GM21529 (cell line): ENCODE measurements around the gene ZNF587.
"Not testable (repeated sequence)": the region's sequence is repeated elsewhere in the genome, so short reads cannot be mapped to it uniquely, and the experiment has no call there.

Source experiments
- ATAC-seq: cut with Tn5 transposase; IDR thresholded peaks from one replicate; pipeline ENCODE4 v1.9.1; 2021; ENCODE audit not compliant: unreplicated experiment

Gene ZNF587

DNA sequence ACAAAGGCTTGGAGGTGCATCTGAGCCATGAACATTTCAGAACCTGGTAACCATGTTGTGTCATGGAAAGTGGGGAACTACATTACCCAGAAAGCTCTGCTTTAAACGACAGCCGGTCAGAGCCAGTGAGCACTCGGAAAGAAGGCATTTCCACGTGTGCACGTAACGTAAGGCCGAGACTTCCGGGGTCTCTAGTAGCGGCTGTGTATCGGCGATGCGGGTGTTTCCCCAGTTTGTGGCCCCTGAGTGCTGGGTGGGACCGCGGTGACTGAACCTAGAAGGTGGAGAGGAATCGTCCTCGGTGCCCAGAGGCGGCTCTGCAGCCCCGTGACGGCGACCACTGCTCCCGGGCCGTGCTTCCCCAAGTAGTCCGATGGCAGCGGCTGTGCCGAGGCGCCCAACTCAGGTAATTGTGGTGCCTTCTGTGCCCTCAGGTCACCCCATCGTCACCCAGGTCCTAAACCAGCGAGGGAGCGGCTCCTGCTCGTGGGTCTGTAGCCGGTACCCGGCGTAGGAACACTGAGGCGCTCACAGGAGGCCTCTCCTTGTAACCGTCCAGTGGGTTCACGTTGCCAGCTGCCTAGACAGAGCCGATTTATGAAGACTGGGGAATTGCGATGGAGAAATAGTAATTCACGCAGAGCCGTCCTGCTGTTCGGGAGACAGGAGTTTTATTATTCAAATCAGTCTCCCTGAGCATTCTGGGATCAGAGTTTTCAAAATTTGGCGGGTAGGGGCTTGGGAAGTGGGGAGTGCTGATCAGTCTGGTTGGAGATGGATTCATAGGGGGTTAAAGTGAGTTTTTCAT is at the start of gene ZNF587:
Gene ZNF587, plus strand, starts transcription at position 194 of the 808 bp plus-strand sequence. Its CDS starts 180 bp downstream, at position 374.
- peak; percentile 97 for ATAC-seq

- ATAC-seq: no peak
Observed at GRCh38 chr19:57800696-57801095, 49.0 kb upstream of the ZNF587 start.

DNA sequence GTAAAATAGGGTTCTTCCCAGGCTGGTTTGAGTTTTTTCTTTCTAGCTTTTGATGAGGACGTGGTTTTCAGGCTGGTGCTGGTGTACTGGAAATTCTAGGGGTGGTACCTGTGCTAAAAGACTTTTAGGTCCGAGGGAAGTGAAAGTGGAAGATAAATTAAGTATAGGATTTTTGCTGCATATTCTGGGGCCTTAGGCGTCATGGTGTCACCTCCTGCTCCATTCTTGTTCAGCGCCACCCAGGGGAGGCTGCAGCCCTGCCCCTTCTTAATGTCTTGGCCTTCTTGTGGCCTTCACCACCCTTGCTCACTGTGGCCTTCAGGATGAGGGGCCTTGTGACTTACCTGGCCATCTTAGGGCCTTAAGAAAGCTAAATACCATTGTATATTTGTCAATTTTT is 47.4 kb upstream of the ZNF587 start:
- ATAC-seq: no peak

DNA sequence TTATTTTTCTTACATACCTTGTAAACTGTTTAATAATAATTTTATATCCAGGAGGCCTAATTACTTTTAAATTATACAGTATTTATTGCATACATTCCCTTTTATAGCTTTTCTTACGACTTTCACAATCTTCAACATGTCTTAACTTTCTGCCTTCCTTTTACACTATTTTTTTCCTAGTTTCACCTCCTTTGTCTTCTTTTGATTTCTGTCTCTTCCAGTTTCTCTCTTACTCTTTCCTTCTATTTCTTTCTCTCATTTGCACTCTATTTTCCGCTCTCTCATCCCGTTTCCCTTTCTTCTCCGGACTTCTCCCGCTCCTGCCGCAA is 46.4 kb upstream of the ZNF587 start:
- ATAC-seq: no peak

GRCh38 chr19:57803594-57804325 is 45.9 kb upstream of the ZNF587 start:
- ATAC-seq: no peak

GRCh38 chr19:57807541-57807940 is 42.1 kb upstream of the ZNF587 start:
- no peak for ATAC-seq

- not testable (repeated sequence) for ATAC-seq
Observed at GRCh38 chr19:57810410-57811295, 39.0 kb upstream of the ZNF587 start.

- ATAC-seq: peak; percentile 46
Observed at GRCh38 chr19:57812226-57812625, 37.4 kb upstream of the ZNF587 start.

GRCh38 chr19:57812975-57813820 is 36.5 kb upstream of the ZNF587 start:
- not testable (repeated sequence) for ATAC-seq

DNA sequence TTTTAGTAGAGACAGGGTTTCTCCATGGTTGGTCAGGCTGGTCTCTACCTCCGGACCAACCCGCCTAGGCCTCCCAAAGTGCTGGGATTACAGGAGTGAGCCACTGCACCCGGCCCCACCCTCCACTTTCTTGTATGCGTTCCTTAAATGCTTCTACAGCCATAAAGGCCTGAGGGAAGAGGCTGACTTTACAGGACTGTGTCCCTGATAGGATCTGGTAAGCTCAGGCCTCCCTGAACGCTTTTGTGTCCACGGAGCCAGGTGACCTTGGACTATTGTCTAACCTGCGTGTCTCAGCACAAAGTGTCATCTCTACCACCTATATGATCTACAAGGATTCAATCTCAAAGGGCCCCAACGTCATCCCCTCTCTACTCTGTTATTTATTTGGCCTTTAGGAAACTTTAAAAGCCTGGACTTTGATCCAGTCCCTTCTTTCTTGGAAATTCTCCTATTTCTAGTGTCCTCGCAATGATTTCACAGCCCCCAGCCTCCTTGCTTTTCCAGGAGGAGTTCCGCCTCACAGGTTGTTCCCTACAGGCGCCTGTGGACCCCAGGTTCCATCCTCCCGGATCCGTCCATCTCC is 35.6 kb upstream of the ZNF587 start:
- no peak for ATAC-seq

DNA sequence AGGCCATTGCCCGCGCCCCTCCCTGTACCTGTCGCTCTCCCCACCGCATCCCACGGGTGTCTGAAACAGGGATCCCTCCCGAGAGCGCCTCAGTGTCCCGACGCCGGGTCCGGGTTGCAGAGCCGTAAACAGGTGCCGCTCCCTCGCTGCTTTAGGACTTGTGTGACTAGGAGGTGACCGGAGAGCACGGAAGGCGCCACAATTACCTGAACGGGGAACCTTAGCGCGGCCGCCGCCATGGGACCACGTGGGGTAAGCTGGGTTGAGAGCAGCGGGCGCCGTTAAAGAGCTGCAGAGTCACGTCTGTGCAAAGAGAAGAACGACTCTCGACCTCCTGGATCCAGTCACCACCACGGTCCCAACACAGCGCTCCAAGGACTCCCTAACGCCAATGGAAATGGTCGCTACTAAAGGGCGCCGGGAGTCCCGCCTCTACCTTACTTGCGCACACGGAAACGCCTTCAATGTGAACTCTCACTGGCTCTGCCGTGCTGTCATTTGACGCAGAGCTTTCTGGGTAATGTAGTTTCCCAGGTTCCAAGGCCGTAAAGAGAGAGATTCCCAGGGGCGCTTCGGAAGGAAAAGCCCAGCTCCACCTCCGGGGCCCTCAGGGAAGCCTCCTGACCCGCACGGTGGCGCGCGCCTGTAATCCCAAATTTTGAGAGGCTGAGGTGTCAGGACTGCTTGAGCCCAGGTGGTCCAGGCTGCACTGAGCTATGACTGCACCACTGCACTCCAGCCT is 35.0 kb upstream of the ZNF587 start, which contains the start of gene ZNF552:
Gene ZNF552, minus strand, starts transcription at position 409 of the 742 bp plus-strand sequence. Its CDS starts 170 bp downstream, at position 239.
- peak; percentile 70 for ATAC-seq

DNA sequence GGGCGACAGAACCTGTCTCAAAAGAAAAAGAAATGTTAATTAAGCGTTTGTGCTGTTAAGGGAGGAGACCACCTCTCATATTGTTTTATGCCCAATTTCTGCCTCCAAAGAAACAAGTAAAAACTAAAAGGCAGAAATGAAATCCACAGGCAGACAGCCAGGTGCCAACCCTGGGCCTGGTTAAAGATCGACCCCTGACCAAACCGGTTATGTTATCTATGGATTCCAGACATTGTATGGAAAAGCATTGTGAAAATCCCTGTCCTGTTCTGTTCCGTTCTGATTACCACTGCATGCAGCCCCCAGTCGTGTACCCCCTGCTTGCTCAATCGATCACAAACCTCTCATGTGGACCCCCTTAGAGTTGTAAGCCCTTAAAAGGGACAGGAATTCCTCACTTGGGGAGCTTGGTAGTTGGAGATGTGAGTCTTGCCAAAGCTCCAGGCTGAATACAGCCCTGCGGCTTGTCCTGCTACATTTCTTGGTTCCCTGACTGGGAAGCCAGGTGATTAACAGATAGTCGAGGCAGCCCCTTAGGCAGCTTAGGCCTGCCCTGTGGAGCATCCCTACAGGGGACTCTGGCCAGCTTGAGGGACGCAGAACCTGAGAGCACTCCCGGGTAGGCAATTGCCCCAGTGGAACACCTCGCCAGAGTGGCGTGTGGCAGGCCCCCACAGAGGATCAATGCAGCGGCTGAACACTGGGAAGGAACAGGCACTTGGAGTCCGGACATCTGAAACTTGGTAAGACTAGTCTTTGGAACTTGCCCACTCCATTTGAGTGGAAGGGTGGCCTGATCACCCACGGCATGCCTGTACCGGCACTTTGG is 34.2 kb upstream of the ZNF587 start:
- no peak for ATAC-seq

DNA sequence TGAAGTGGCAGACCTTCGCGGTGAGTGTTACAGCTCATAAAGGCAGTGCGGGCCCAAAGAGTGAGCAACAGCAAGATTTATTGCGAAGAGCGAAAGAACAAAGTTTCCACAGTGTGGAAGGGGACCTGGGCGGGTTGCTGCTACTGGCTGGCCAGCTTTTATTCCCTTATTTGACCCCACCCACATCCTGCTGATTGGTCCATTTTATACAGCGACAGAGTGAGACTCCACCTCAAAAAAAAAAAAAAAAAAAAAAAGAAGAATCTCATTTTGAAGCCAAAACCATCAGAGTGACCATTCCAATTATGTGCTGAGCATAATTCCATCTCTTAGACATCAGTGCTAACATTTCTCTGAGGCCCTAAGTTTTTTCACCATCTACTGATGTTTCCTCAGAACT is 33.0 kb upstream of the ZNF587 start:
- no peak for ATAC-seq

DNA sequence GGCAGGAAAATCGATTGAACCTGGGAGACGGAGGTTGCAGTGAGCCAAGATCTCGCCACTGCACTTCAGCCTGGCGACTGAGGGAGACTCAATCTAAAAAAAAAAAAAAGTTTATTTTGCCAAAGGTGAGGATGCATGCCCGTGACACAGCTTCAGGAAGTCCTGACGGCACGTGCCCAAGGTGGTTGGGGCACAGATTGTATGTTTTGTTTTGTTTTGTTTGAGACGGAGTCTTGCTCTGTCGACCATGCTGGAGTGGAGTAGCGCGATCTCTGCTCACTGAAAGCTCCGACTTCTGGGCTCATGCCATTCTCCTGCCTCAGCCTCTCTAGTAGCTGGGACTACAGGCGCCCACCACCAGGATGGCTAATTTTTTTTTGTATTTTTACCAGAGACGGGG is 31.7 kb upstream of the ZNF587 start:
- no peak for ATAC-seq

DNA sequence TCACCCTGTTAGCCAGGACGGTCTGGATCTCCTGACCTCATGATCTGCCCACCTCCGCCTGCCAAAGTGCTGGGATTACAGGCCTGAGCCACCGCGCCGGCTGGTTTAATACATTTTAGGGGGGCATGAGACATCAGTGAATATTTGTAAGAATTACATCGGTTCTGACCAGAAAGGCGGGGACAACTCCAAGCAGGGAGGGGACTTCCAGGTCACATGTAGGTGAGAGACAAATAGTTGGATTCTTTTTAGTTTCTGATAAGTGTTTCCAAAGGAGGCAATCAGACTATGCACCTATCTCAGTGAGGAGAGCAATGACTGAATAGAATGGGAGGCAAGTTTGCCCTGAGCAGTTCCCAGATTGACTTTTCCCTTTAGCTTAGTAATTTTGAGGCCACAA is 31.3 kb upstream of the ZNF587 start:
- no peak for ATAC-seq

- ATAC-seq: peak; percentile 83
Observed at GRCh38 chr19:57819475-57820148, 30.0 kb upstream of the ZNF587 start.

DNA sequence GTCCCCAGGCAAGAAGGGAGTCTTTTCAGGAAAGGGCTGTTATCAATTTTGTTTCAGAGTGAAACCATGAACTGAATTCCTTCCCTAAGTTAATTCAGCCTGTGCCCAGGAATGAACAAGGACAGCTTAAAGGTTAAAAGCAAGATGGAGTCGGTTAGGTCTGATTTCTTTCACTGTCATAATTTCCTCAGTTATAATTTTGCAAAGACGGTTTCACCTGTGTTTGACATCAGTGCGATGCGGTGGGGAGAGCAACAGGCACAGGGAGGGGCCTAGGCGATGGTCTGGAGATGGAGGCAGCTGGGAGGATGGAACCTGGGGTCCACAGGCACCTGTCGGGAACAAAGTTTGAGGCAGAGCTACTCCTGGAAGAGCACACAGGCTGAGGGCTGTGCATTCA is 29.1 kb upstream of the ZNF587 start:
- ATAC-seq: no peak

- not testable (repeated sequence) for ATAC-seq
Observed at GRCh38 chr19:57821095-57821494, 28.6 kb upstream of the ZNF587 start.
